TTC549 (cell line): ENCODE data around the gene PEX16.

Experiments used
- FAIRE-seq: peaks from 2 replicates; lab custom pipeline; 2012; peaks lifted over from hg19 to GRCh38; lab: Jason Lieb, UNC

The PEX16 gene

GRCh38 chr11:45930951-45931570, 13.4 kb upstream of the PEX16 start:
- no peak for FAIRE-seq

GRCh38 chr11:45930031-45930794, 12.5 kb upstream of the PEX16 start:
- no peak for FAIRE-seq

GRCh38 chr11:45929486-45930030, 11.9 kb upstream of the PEX16 start:
- FAIRE-seq = no peak

GRCh38 chr11:45928535-45929215, 11.0 kb upstream of the PEX16 start:
- no peak for FAIRE-seq

GRCh38 chr11:45927684-45928413, 10.2 kb upstream of the PEX16 start:
- no peak for FAIRE-seq

- no peak for FAIRE-seq
Observed at GRCh38 chr11:45927332-45927683, 9.6 kb upstream of the PEX16 start.

GRCh38 chr11:45926536-45927331, 9.1 kb upstream of the PEX16 start:
- no peak for FAIRE-seq

- FAIRE-seq = no peak
Observed at GRCh38 chr11:45926001-45926401, 8.3 kb upstream of the PEX16 start.

- FAIRE-seq = no peak
Observed at GRCh38 chr11:45925550-45925949, 7.9 kb upstream of the PEX16 start.

GRCh38 chr11:45924927-45925326, 7.2 kb upstream of the PEX16 start:
- no peak for FAIRE-seq

- no peak for FAIRE-seq
Observed at GRCh38 chr11:45924036-45924915, 6.6 kb upstream of the PEX16 start.

GRCh38 chr11:45922425-45923082, 4.9 kb upstream of the PEX16 start, which contains the start of gene LARGE2:
TSS of gene LARGE2 (plus strand) at chr11:45922656. CDS start at chr11:45922883, 227 bp downstream.
- no peak for FAIRE-seq

GRCh38 chr11:45921561-45922424, 4.1 kb upstream of the PEX16 start:
- no peak for FAIRE-seq

- no peak for FAIRE-seq
Observed at GRCh38 chr11:45920531-45921477, 3.1 kb upstream of the PEX16 start.

- FAIRE-seq = no peak
Observed at GRCh38 chr11:45919806-45920530, 2.3 kb upstream of the PEX16 start.

GRCh38 chr11:45918962-45919675, 1.4 kb upstream of the PEX16 start:
- FAIRE-seq = no peak
